SHP77 (cell line): ENCODE data around the gene PPP2R2B.
A peak's percentile ranks its signal among the peaks of the same experiment; 100 is the strongest.
"Not testable (repeated sequence)": the region's sequence is repeated elsewhere in the genome, so short reads cannot be mapped to it uniquely, and the experiment has no call there.

ENCODE experiments used
- DNase-seq, 2 experiments: peaks; one replicate each; lab custom pipeline; 2025; lab: John Stamatoyannopoulos, UW

PPP2R2B gene

DNA sequence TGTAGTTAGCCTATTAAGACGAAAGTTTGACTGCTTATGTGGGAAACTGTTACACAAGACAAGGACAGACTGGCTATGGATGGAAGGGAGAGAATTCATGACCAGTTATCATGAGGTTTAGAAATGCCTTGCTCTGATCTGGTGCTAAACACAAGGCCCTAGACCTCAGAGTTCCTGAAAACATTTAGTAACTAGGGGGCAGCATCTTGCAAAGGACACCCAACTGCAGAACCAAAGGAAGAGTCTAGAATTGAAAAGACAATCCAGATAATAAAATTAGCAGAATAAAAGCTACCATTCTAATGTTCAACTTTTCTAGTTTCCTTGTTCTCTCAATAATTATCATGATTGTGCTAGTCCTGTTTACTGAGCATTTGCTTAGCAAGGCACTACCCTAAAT, 232.1 kb downstream of the PPP2R2B start:
- no peak for DNase-seq

DNA sequence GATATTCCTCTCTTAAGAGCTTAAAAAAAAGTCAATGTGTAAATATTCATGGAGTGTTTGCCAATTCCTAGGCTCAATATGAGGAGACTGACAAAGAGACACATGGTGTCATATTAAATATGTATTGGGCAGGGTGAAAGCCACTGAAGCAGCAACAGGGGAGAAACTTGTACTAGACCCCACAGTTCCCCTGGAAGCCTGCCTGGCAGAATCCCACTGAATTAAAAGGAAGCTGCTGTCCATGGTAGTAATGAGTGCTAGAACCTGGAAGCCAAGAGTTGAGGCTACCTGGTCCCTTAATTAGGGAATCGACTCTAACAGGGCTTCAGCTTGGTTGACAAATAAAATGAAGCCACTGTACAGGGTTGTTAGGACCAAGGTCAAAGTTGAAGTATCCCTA, 233.2 kb downstream of the PPP2R2B start:
- no peak for DNase-seq

DNA sequence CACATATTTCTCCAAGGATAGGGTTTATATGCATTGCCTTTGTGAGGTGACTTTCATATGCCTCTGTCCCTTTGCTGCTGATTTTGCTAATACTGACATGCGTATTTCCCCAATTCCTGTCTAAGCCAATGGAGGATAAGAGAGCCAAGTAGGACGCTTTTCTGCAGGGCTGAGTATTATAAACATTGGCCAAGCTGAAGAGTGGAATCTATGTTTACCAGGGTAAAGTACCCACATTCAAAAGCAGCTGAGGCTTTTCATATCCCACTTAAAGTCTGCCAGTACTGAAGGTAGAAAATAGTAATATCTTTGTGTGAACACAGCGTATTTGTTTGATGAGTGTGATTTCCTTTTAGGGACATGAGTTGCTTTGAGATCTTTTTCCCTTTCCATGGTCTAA, 233.7 kb downstream of the PPP2R2B start:
- DNase-seq: no peak

DNA sequence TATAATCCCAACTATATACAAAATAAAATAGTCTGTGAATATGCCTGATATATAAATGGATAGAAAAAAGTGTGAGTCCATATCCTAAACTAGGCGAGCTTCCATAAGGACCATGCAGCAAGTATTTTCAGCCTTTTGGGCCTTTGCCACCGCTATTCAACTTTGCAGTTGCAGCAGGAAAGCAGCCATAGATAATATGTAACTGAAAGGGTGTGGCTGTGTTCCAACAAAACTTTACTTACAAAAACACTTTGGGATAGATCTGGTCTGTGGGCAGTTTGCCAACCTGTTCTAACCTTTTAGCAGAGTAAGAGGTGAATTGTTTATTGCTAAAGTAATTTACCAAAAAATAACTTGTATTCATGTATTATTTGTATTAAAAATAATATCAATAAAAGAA, 234.8 kb downstream of the PPP2R2B start:
- no peak for DNase-seq

DNA sequence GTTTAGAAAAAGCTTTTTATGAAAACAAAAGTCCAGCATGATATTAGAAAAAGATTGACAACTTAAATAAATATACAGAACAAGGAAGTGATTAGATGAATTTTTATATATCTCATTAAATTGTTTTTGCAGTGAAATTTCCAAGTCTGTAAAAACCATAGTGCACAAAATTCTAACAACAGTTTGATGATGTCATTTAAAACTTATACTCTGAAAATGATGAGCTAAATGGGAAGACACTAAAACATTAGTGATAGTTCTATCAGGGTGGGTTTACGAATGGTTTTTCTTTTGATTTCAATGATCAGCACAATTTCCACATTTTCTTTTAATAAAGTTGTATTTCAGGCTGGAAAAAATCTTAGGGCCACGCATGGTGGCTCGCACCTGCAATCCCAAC, 236.1 kb downstream of the PPP2R2B start:
- DNase-seq: no peak

DNA sequence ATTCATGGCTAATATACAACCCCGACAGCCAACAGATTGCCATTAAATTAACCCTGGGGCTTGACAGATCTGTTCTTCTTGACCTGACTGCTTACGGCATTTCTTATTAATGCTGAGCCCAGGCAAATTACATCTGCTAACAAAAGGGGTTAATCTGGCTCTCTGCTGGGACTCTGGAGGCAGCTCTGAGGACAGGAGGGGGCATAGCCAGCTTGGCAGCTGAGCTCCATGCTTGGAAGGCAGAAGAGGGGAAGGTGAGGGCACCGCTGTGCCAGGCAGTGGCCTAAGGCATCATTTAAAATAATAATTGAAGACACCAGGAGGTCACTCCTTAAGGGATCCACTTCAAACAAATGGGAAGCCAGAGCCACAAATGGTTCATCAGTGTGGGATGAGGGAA, 236.6 kb downstream of the PPP2R2B start:
- no peak for DNase-seq

DNA sequence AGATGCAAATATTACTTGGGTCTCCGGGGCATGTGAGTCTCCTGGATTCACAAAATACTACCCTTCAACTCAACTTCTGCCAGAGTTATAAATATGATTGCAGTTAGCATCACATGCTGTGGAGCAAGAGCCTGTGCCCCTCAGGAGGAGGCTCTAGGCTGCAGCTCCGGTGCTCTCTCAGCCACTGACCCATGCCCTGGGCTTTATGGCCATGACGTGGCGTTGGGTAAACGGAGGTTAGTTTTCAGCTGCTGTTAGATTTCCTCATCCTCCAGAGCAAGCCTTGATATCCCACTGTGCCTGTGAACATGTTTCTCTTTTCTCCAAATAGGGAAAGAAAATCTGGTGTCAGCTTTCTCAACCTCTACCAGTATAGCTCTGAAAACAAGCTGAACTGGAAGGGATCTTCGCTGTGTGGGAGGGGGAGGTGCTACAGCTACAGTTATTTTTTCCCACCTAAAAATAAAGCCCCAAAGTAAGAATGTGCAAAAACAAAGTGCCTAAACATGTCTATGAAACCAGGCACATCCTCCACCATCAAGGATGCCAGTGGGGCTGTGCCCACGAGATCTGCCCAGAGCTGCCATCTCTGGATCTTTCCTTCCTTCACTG, 238.2 kb downstream of the PPP2R2B start:
- peak; percentile 15 to 43 for DNase-seq

DNA sequence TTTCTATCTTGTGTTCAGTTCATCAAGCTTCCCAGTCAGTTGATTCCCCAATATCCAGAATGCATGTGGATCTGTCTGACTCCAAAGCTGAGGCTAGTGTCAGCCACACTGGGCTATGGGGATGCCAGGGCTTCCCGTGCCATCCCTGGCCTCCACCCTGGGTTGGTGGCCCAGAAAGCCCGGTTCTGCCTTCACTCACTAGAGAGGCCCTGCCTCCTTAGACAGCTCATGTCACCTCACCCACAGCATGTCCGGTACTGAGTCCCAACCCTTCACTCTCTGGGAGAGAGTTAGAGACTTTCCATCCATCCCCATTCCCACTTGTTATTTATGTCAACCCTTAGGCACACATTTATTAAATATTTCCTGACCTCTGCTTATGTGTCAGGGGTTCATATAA, 243.1 kb downstream of the PPP2R2B start:
- DNase-seq: no peak

DNA sequence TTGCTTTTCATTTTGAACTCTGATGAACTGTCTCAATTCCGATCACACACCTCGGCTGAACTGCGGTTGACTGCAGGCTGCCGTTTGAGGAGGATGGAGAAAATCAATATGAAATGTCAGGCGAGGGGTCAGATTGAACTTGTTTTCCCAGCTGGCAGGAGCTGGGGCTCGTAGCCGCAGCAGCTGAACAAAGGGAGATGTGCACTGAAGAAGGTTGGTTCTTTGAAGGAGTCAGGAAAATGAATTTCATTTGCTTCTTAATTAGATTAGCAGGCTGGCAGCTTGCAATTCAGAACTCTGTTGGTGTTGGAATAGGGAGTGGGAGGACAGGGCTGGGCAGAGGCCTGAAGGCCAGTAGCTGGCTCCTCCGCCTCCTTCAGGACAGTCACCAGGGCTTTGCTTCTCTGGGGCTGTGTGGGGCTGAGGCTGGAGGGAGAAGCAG, 245.2 kb downstream of the PPP2R2B start:
- peak; percentile 92 to 94 for DNase-seq

DNA sequence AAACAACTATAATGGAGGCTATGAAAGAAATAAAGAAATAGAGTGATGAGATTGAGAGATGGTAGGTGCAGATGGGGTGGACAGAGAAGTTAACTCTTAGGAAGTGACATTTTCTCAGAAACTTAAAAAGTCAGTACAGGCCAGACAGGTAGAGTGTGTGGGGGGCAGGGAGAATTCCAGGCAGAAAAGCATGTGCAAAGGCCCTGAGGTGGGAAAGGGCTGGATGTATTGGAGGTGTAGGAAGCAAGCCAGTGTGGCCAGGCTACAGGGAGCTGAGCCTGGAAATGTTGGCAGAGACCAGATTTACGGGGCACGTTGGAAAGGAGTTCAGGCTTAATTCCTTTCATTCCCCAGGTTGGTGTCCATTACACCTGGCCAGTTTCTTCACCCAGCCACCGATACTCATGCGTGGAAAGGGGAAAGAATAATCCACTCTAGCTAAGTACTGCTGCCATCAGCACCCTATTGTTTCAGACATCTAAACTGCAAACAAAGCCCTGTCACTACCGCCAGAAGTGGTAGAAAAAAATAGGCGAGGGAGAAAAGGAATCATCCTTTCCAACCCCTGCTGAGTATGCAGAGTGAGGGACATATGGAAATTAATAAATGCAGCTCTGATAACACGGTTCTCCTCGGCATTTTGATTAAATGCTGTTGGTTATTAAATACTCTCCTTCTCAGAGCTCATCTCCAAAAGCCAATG, 245.8 kb downstream of the PPP2R2B start:
- DNase-seq: peak; percentile 54 to 62

DNA sequence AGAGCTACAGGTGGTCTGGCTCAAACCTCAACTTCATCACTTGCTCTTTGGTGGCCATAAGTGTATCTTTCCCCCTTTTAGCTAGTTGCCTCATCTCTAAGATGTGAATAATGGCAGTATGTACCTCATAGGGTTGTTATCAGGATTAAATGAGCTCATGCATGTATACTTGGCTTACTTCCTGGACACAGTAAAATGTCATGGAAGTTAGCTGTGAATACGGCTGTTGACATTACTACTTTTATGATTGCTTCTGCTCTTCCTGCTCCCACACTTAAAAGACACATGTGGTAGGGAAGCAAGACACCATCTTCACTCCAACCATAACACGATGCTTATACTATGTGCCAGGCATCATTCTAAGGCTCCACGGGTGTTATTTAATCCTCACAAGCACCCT, 248.1 kb downstream of the PPP2R2B start:
- no peak for DNase-seq

DNA sequence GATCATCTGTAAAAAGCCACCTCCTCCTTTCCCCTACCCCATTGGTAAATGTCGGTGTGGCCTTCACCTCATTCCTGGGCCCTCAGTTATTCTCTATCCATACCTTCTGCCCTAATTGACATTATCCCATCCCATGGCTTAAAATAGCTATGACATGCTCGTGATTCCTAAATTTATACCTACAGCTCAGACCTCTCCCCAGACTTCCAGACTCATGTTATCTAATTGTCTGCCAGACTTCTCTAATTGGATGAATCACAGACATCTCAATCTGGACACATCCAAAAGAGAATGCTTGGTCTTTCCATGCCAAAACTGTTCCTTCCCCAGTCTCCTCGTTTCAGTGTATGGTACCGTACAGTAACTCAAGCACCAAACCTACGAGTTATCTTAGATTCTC, 249.6 kb downstream of the PPP2R2B start:
- DNase-seq: no peak

DNA sequence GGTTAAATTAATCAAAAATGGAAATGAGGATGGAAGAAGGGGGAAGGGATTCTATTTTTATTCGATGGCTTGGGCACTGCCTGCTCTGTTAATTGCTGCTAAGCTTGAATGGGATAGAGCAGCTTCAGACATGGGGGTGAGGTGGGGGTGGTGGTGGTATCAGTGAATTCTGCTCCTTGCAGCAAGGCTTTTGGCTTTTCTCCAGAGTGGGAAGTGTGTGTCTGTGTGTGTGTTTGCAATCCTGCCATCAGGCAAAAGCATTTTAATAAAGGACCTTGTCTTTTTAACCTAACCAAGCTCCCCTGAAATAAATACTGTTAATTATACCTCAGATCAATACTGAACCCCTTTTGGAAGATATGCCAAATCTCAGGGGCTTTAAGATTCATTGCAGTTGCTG, 251.6 kb downstream of the PPP2R2B start:
- no peak for DNase-seq

DNA sequence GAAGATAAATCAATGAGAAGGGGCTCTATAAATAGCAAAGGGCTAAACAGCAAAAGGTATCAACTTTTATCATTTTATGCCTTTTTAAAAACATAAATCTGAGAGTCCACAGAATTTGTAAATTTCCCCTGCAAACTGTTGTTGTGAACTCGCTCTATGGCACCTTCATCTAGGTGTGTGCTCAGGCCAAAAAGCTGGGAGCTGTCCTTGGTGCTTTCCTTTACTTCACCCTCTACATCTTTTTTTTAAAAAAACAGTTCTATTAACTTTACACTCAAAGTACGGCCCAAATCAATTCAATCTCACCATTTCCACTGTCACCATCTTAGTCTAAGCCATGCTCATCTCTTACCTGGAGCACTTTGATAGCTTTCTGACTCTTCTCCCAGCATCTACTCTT, 254.4 kb downstream of the PPP2R2B start:
- DNase-seq: no peak

DNA sequence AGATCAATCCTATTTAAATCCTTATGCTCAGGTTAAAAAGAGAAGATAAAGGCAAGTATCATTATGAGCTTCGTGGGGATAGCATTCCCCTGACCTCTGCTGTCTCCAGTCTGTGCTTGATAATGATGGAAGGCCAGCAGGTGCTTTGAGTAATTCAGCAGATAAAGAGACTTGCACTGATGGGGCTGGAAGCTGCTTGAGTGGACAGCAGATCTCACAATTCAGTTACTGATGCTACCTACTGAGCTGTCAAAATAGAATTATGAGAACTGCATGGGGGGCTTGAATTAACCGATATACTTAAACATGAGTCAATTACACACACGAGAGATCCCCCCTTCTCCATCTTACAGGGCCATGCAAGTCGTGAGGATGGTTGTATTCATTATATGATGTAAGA, 254.9 kb downstream of the PPP2R2B start:
- no peak for DNase-seq

DNA sequence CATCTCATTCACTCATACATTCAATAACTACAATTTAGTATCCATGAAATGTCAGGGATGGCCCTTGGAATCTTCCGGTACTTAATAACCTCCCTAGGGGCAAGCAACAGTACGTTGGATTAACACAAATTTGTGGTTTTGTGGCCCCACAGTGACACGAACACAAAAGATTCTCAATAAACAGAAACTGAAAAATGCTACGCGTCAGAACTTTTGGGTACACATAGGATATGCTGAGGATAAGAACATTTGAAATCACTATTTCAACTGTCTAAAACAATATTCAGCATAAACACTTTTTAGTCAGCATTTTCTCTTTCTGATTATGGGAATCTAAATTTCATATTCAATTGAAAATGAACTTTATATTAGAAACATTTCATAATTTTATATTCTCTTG, 255.5 kb downstream of the PPP2R2B start:
- DNase-seq: no peak

DNA sequence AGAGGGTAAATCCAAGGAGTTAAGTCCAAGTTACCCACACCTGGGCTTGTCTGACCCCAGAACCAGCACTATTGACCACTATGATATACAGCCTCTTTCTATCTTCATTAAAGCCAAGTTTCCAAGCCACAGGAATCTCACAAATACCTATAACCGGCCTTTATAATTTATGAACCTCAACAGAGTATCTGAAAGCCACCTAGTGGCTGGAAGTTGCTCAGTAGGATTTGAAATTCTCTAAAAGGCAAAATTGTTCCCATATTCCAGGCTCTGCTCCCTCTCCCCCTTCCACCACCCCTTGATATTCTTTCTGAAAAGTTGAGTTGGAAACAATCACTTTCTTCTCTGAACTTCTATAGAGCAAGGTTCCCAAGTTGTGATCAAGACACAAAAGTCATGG, 256.2 kb downstream of the PPP2R2B start:
- DNase-seq: no peak

DNA sequence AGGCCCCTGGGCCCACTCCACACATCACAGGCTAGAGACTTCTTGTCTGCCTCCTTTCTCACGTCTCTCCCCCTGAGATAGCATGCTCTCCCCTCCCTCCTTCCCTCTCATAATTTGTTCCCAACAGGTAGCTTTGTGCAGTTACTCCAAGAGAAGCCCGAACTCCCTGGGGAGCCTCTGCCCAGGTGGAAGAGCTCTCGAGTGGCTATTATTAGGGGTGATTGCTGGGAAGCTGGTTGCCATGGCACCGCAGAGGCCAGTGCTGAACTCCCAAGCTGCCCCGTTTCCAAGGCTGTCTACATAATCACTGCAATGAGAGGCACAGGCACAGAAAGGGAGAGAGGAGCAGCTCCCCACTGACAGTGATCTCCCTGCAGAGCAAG, 257.9 kb downstream of the PPP2R2B start:
- DNase-seq: no peak

DNA sequence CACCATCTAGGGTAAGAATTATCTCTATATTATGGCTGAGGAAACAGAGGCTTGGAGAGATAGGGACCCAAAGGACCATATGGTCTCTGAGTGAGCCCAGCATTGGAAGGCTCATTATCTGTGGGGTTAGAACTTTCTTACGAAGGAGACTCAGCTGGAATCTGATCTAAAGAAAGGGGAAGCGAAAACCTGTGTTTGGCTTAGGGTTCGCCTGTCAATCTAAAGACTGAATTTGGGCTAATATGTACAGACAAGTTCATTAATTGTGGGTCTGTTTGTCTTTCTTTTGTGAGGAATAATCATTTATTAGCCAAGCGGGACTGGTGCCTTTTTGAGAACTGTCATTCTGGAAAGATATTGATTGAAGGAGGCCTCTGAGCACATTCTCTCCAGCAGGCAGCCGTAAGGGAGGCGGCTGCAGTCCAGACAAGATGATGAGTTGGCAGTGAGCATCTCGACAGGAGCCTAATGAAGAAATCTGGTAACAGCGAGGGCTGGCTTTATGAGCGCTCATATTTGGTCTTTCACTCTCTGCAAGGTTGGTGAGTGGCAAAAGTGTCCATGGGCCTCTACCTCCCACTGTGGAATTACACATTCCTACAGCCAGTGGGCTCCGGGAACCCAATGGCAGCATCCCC, 258.4 kb downstream of the PPP2R2B start:
- DNase-seq: no peak

DNA sequence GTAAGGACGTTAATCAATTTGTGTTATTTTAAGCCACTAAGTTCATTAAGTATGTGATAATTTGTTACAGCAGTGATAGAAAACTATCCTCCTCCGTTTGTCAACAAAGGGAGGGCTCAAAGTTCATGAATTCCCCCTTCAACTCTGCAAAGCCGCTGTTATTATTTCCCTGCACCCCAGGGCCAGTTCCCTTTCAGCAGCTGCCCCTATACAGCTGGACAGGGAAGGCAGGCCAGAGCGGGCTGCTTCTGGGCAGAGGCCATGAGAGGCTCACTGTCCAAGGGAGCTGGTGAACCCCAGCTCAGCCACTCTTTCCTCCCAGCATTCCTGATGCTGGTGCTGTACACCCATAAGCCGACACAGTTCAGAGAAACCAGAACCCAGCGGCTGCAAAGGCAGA, 260.1 kb downstream of the PPP2R2B start:
- no peak for DNase-seq

DNA sequence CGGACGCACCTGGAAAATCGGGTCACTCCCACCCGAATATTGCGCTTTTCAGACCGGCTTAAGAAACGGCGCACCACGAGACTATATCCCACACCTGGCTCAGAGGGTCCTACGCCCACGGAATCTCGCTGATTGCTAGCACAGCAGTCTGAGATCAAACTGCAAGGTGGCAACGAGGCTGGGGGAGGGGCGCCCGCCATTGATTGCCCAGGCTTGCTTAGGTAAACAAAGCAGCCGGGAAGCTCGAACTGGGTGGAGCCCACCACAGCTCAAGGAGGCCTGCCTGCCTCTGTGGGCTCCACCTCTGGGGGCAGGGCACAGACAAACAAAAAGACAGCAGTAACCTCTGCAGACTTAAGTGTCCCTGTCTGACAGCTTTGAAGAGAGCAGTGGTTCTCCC, 268.8 kb downstream of the PPP2R2B start:
- not testable (repeated sequence) for DNase-seq

DNA sequence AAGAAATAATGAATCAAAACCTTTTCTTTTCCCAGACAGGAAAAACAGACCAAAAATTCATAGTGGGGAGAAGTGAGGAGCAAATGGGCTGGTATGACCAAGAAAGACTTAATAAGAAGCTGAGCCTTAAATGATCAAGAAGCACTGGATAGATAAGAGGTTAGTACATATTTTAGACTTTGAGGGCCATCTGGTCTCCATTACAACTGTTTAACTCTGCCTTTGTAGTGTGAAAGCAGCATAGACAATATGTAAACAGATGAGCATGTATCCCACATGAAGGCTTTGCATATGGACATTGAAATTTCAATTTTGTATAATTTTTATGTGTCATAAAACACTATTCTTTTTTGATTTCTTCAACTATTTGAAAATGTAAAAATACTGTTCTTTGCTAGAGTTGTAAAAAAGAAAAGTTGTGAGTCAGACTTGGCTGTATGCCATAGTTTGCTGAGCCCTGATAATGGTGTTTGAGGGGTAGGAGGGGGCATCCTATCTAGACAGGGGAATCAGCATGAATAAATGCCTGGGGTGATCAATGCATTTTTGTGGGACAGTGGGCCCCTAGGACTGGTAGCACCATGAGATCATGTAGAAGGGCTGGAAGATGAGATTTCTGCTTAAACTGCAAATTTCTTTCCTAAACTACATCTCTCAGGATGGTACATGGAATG, 270.8 kb downstream of the PPP2R2B start:
- DNase-seq: no peak

DNA sequence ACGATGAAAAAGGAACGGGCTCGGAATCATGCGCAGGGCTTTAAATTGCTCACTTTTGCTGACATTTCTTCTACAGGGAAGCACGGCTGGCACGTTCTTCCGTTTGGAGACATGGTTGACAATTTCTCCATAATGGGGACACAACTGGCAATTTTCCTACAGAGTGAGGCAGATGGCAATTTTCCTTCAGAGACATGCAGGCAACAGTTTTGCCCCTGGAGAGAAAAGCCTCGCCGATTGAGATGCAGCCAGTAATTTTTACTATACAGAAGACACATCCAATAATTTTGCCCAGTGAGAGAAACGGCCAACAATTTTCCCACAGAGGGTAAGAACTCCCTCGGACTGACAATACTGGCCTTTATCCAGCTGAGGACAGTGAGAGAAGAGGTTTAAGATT, 271.7 kb downstream of the PPP2R2B start:
- no peak for DNase-seq
